Measurements from ENCODE around the gene CEBPA. TPM values are rescaled to one million over a fixed set of nuclear protein-coding genes. Genes with fewer than 3 reads are reported as not detected.

The CEBPA gene
- total RNA-seq, 1 experiment from 2014 or later, result 3.2 TPM

- Histone ChIP-seq H3K4me1 (ENCODE audit: insufficient read depth, low read length) (no peaks in the 10 kb centered on the region; the same call in 1 of the 2 replicates), H3K27ac (ENCODE audit: insufficient read length, low read depth, low read length) (no peak overlapping the region), H3K79me1 (ENCODE audit: insufficient read depth, low read depth, low read length, poor library complexity, severe bottlenecking) (no peaks in the 10 kb centered on the region), H3K56ac (ENCODE audit: insufficient read length, low read depth, low read length) (no peak overlapping the region), H2BK12ac (ENCODE audit: insufficient read length, low read depth, low read length) (no peak overlapping the region), H4K20me1 (ENCODE audit: control insufficient read depth, insufficient read depth, insufficient read length) (no peaks in the 10 kb centered on the region), H2AK5ac (ENCODE audit: insufficient read length, low read length) (no peak overlapping the region), H3K79me2 (ENCODE audit: insufficient read depth, low read length) (no peaks in the 10 kb centered on the region), H4K91ac (ENCODE audit: insufficient read length, low read depth, low read length) (no peak overlapping the region), H2BK20ac (ENCODE audit: low read depth, low read length, poor library complexity, severe bottlenecking) (no peak overlapping the region), H3K18ac (ENCODE audit: insufficient read length, low read depth, low read length) (no peak overlapping the region), H3K27me3 (ENCODE audit: insufficient read depth, low read length) (no peaks in the 10 kb centered on the region), H4K5ac (ENCODE audit: insufficient read length, low read depth, low read length) (no peak overlapping the region), H3K23ac (ENCODE audit: insufficient read length, low read depth, low read length) (no peak overlapping the region), H3K4me2 (ENCODE audit: insufficient read depth, insufficient read length, low read length) (no peak overlapping the region), H3K4ac (ENCODE audit: low read depth, low read length) (no peak overlapping the region), H2BK15ac (ENCODE audit: low read depth, low read length) (no peak overlapping the region), H4K8ac (replicated peaks; ENCODE audit: insufficient read length, low read depth, low read length) (no peak overlapping the region), H2AFZ (ENCODE audit: low read length) (no peak overlapping the region), H3K9me3 (ENCODE audit: control insufficient read depth, low read depth, low read length) (no peaks in the 10 kb centered on the region), H3K9ac (ENCODE audit: extremely low read depth, insufficient read length, low read length) (no peak overlapping the region), H2BK5ac (ENCODE audit: insufficient read length, low read length) (no peak overlapping the region), H3T11ph (ENCODE audit: low read length) (no peak overlapping the region), H2BK120ac (ENCODE audit: low read depth, low read length, poor library complexity, severe bottlenecking) (no peak overlapping the region), H3K23me2 (ENCODE audit: insufficient read length, low read depth, low read length, poor library complexity, severe bottlenecking) (no peaks in the 10 kb centered on the region), H3K14ac (ENCODE audit: insufficient read depth, low read length) (0 out of 2 replicates have a peak overlapping the region, but pooled peaks have one; percentile 0)
- no peak for TF ChIP-seq CTCF (conservative IDR thresholded peaks at IDR 0.05)
- H3K27ac Mint-ChIP-seq, result no peak overlapping the region
- H3K4me1 Mint-ChIP-seq, result peaks cover 4 to 6% of the 10 kb centered on the region in 2 experiments; a peak in 1 of 4 replicates
- no peaks in the 10 kb centered on the region for H3K36me3 Mint-ChIP-seq (ENCODE audit: insufficient read depth in 1 of 3, low read depth in 3 of 3)
- no peaks in the 10 kb centered on the region; a peak in 1 of 5 replicates for H3K9me3 Mint-ChIP-seq
- DNase-seq, result no peak
- no peaks in the 10 kb centered on the region; the same call in 1 of the 2 replicates for H3K27me3 Mint-ChIP-seq (ENCODE audit: low read depth)
- H3K4me3 Mint-ChIP-seq, result no peak overlapping the region
- WGBS (ENCODE audit: extremely low coverage, insufficient read length, low lambda C conversion rate), result no CpG with 5 or more reads among the region's 14 CpGs
Observed at GRCh38 chr19:33267706-33268105, 34.6 kb downstream of the CEBPA start.

All from H9 (cell line).